ENCODE results near the gene SLC35F3. TPM values are rescaled to one million over a fixed set of nuclear protein-coding genes. Genes with fewer than 3 reads are reported as not detected.

SLC35F3 gene
- total RNA-seq, 5 donors from 2014 or later (not counting 1 experiment from before 2014, with no cell fraction given): 0.19 to 4.6 (median 1.3) TPM; not detected in 1

DNA sequence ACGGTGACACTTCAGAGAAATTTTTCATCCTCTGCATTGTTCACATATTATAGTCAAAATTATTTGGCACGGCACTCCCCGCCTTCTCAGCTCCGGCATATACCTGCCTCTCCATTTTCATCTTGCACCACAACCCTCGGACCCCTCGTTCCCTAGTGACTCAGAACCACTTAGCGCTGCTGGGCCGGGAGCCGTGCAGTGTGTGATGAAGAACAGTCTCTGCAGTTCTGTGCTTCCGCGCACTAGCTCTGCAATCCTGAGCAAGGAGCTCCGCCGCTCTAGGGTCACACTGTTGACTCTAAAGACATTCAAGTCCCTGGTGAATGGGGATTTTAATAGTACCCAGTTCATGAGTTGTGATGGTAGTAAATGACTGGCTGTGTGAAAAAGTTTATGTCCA, 221.2 kb downstream of the SLC35F3 start:
- H3K27ac ChIP-seq (ENCODE audit: low read length): no peak overlapping the region
- no peaks in the 10 kb centered on the region for H3K9me3 ChIP-seq
- no peaks in the 10 kb centered on the region for H3K36me3 ChIP-seq (ENCODE audit: control insufficient read depth in 2 of 2, extremely low read depth in 1 of 2, insufficient read depth in 1 of 2, low read length in 1 of 2)
- no peak overlapping the region for H3K4me3 Mint-ChIP-seq
- POLR2A ChIA-PET: no interaction called here
- H3K4me1 ChIP-seq (ENCODE audit: control insufficient read depth in 1 of 2, extremely low read depth in 1 of 2, insufficient read depth in 2 of 2, low read length in 2 of 2): no peaks in the 10 kb centered on the region
- peaks cover 16 to 27% of the 10 kb centered on the region in 2 donors for H3K27me3 Mint-ChIP-seq
- H3K36me3 Mint-ChIP-seq: no peaks in the 10 kb centered on the region
- H3K4me3 ChIP-seq (ENCODE audit: control insufficient read depth in 1 of 2, extremely low read depth in 1 of 2, low read length in 1 of 2): no peak overlapping the region
- ATAC-seq (replicated peaks in 1 of 4) (no peak), DNase-seq (no peak)
- WGBS (ENCODE audit: insufficient coverage): 94% methylated on average over 4 of the region's 13 CpGs
- no peaks in the 10 kb centered on the region for H3K4me1 Mint-ChIP-seq
- CTCF ChIA-PET: no interaction called here
- no peak overlapping the region for H3K27ac Mint-ChIP-seq
- no peaks in the 10 kb centered on the region for H3K9me3 Mint-ChIP-seq
- peaks cover 4 to 17% of the 10 kb centered on the region in 2 experiments for H3K27me3 ChIP-seq (replicated peaks in 1 of 2; ENCODE audit: control insufficient read depth in 2 of 2, extremely low read depth in 1 of 2, insufficient read depth in 2 of 2, low read length in 1 of 2)

DNA sequence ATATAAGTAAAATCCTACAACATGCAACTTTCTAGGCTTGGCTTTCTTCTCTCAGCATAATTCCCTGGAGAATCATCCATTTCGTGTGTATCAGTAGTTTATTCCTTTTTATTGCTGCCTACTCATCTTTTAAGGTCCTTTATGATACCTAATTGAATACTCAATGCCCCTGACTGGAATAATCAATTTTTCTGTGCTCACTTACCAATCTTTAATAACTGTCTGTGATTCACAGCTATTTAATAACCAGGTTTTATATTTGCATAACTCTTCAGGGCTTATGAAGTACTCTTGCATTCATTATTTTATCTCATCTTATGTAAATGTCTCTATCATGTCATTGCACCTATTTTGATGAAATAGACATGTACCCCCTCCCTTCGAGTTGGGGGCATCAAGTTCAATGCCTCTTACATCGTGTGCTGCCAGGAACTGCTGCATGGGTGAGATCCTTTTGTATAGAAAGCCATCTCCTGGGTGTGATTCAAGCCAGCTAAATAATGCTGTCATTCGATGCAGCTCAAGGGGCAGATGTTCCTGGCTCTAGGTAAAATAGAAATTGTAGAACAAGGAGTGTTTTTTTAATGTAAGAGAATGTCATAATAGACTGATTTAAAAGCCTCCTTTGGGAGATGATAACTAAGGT, 222.7 kb downstream of the SLC35F3 start:
- Mint-ChIP-seq H3K27ac (no peak overlapping the region), H3K4me1 (no peaks in the 10 kb centered on the region), H3K9me3 (no peaks in the 10 kb centered on the region), H3K27me3 (peaks cover 20 to 27% of the 10 kb centered on the region in 2 donors), H3K36me3 (no peaks in the 10 kb centered on the region), H3K4me3 (no peak overlapping the region)
- no peak for ATAC-seq (replicated peaks in 1 of 4)
- no peak overlapping the region for H3K4me3 ChIP-seq (ENCODE audit: control insufficient read depth in 1 of 2, extremely low read depth in 1 of 2, low read length in 1 of 2)
- H3K4me1 ChIP-seq (ENCODE audit: control insufficient read depth in 1 of 2, extremely low read depth in 1 of 2, insufficient read depth in 2 of 2, low read length in 2 of 2): no peaks in the 10 kb centered on the region
- H3K9me3 ChIP-seq: no peaks in the 10 kb centered on the region
- H3K27me3 ChIP-seq (replicated peaks in 1 of 2; ENCODE audit: control insufficient read depth in 2 of 2, extremely low read depth in 1 of 2, insufficient read depth in 2 of 2, low read length in 1 of 2): peaks cover 4 to 17% of the 10 kb centered on the region in 2 experiments
- WGBS (ENCODE audit: insufficient coverage): 69% methylated on average over 3 of the region's 4 CpGs
- H3K27ac ChIP-seq (ENCODE audit: low read length): no peak overlapping the region
- ChIA-PET POLR2A (no interaction called here), CTCF (interaction anchor here in 1 of 2 donors (0.6 kb wide), 1 partner anchor 8 kb away, joined by 3 read pairs; no protein-coding TSS in a partner anchor)
- no peak for DNase-seq
- H3K36me3 ChIP-seq (ENCODE audit: control insufficient read depth in 2 of 2, extremely low read depth in 1 of 2, insufficient read depth in 1 of 2, low read length in 1 of 2): no peaks in the 10 kb centered on the region

DNA sequence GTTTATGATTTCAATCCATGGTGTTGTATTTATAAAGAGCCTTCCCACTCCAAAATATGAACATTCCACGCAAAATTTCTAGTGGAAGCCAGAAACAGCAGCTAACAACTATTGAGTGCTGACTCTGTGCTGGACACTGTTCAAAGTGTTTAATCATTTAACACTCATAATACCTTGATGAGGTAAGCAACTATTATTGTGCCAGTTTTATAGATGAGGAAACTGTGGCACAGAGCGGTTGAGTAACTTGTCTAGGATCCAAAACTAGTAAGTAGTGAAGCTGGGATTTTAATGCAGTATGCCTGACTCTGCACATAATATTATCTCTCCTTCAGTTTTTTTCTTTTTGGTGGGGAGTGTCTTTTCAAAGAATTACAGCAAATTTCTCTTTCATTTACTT, 228.3 kb downstream of the SLC35F3 start:
- Histone ChIP-seq H3K27me3 (replicated peaks in 1 of 2; ENCODE audit: control insufficient read depth in 2 of 2, extremely low read depth in 1 of 2, insufficient read depth in 2 of 2, low read length in 1 of 2) (peaks cover 0 to 4% of the 10 kb centered on the region in 2 experiments), H3K9me3 (no peaks in the 10 kb centered on the region), H3K4me1 (ENCODE audit: control insufficient read depth in 1 of 2, extremely low read depth in 1 of 2, insufficient read depth in 2 of 2, low read length in 2 of 2) (no peaks in the 10 kb centered on the region), H3K36me3 (ENCODE audit: control insufficient read depth in 2 of 2, extremely low read depth in 1 of 2, insufficient read depth in 1 of 2, low read length in 1 of 2) (no peaks in the 10 kb centered on the region), H3K27ac (ENCODE audit: low read length) (no peak overlapping the region), H3K4me3 (ENCODE audit: control insufficient read depth in 1 of 2, extremely low read depth in 1 of 2, low read length in 1 of 2) (no peak overlapping the region)
- Mint-ChIP-seq H3K9me3 (no peaks in the 10 kb centered on the region), H3K4me3 (no peak overlapping the region), H3K27me3 (peaks cover 3 to 12% of the 10 kb centered on the region in 2 donors), H3K36me3 (no peaks in the 10 kb centered on the region), H3K27ac (no peak overlapping the region), H3K4me1 (no peaks in the 10 kb centered on the region)
- no CpG with 5 or more reads among the region's 2 CpGs for WGBS (ENCODE audit: insufficient coverage)
- no peak for DNase-seq
- ChIA-PET CTCF (no interaction called here), POLR2A (no interaction called here)
- no peak for ATAC-seq (replicated peaks in 1 of 4)

DNA sequence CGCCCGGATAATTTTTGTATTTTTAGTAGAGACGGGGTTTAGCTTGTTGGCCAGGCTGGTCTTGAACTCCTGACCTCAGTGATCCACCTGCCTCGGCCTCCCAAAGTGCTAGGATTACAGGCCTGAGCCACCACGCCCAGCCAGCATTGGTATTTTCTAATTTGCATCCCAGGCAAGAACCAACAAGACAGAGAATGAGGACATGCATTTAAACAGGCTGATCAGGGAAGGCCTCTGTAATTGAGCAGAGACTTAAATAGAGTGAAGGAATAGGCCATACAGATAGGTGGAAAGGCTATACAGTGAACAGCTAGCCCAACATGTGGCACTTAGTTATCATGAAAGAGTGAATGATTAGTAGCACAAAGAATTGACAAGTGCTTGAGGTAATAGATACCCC, 230.4 kb downstream of the SLC35F3 start:
- Mint-ChIP-seq H3K27me3 (peaks cover 3 to 13% of the 10 kb centered on the region in 2 donors), H3K4me1 (no peaks in the 10 kb centered on the region), H3K9me3 (no peaks in the 10 kb centered on the region), H3K4me3 (no peak overlapping the region), H3K27ac (no peak overlapping the region), H3K36me3 (no peaks in the 10 kb centered on the region)
- Histone ChIP-seq H3K36me3 (ENCODE audit: control insufficient read depth in 2 of 2, extremely low read depth in 1 of 2, insufficient read depth in 1 of 2, low read length in 1 of 2) (no peaks in the 10 kb centered on the region), H3K4me3 (ENCODE audit: control insufficient read depth in 1 of 2, extremely low read depth in 1 of 2, low read length in 1 of 2) (no peak overlapping the region), H3K27ac (ENCODE audit: low read length) (no peak overlapping the region), H3K4me1 (ENCODE audit: control insufficient read depth in 1 of 2, extremely low read depth in 1 of 2, insufficient read depth in 2 of 2, low read length in 2 of 2) (no peaks in the 10 kb centered on the region), H3K27me3 (replicated peaks in 1 of 2; ENCODE audit: control insufficient read depth in 2 of 2, extremely low read depth in 1 of 2, insufficient read depth in 2 of 2, low read length in 1 of 2) (peaks cover 0 to 2% of the 10 kb centered on the region in 2 experiments), H3K9me3 (no peaks in the 10 kb centered on the region)
- CTCF ChIA-PET: interaction anchor here in 1 of 2 donors (1.5 kb wide), 1 partner anchor 11 kb away, joined by 3 read pairs; no protein-coding TSS in a partner anchor
- DNase-seq (no peak), ATAC-seq (replicated peaks in 1 of 4) (no peak)
- 85% methylated on average over 3 of the region's 5 CpGs for WGBS (ENCODE audit: insufficient coverage)
- POLR2A ChIA-PET: no interaction called here

DNA sequence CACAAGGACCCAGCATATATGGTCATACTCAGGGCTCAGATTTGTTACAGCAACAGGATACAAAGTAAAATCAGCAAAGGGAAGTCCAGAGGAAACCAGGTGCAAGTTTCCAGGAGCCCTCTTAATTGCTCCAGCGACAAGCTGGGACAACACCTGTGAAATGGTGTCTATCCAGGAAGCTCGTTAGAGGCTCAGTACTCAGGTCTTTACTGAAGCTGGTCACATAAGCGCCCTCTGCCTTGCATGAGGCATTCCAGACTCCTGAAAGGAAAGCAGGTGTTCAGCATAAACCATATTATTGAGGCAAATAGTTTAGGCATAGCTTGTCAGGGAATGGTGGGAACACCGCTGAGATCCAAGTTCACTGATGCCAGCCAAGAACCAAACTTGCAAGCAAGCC, 231.0 kb downstream of the SLC35F3 start:
- Histone ChIP-seq H3K4me3 (ENCODE audit: control insufficient read depth in 1 of 2, extremely low read depth in 1 of 2, low read length in 1 of 2) (no peak overlapping the region), H3K4me1 (ENCODE audit: control insufficient read depth in 1 of 2, extremely low read depth in 1 of 2, insufficient read depth in 2 of 2, low read length in 2 of 2) (no peaks in the 10 kb centered on the region), H3K27ac (ENCODE audit: low read length) (no peak overlapping the region), H3K9me3 (no peaks in the 10 kb centered on the region), H3K36me3 (ENCODE audit: control insufficient read depth in 2 of 2, extremely low read depth in 1 of 2, insufficient read depth in 1 of 2, low read length in 1 of 2) (no peaks in the 10 kb centered on the region), H3K27me3 (replicated peaks in 1 of 2; ENCODE audit: control insufficient read depth in 2 of 2, extremely low read depth in 1 of 2, insufficient read depth in 2 of 2, low read length in 1 of 2) (peaks cover 0 to 2% of the 10 kb centered on the region in 2 experiments)
- ChIA-PET CTCF (no interaction called here), POLR2A (no interaction called here)
- WGBS (ENCODE audit: insufficient coverage): 80% methylated on average over 4 of the region's 4 CpGs
- no peaks in the 10 kb centered on the region for H3K36me3 Mint-ChIP-seq
- DNase-seq (no peak), ATAC-seq (replicated peaks in 1 of 4) (no peak)
- H3K9me3 Mint-ChIP-seq: no peaks in the 10 kb centered on the region
- no peak overlapping the region for H3K4me3 Mint-ChIP-seq
- peaks cover 3 to 13% of the 10 kb centered on the region in 2 donors for H3K27me3 Mint-ChIP-seq
- no peak overlapping the region for H3K27ac Mint-ChIP-seq
- H3K4me1 Mint-ChIP-seq: no peaks in the 10 kb centered on the region

DNA sequence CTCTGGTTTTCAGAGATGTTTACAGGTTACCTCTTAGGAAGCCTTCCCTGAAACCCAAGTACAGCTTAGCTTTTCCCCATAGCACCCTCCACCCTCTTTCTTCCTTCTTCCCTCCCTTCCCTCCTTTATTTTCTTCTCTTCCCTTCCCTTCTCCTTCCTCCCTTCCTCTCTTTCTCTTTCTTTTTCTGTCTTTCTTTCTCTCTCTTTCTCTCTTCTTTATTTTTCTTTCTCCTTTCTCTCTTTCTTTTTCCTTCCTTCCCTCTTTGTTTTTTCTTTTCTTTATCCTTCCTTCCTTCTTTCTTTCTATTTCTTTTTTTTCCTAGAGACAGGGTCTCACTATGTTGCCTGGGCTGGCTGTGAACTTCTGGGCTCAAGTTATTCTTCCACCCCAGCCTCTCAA, 231.6 kb downstream of the SLC35F3 start:
- Mint-ChIP-seq H3K36me3 (no peaks in the 10 kb centered on the region), H3K4me3 (no peak overlapping the region), H3K4me1 (no peaks in the 10 kb centered on the region), H3K27me3 (peaks cover 3 to 13% of the 10 kb centered on the region in 2 donors), H3K27ac (no peak overlapping the region), H3K9me3 (no peaks in the 10 kb centered on the region)
- H3K4me3 ChIP-seq (ENCODE audit: control insufficient read depth in 1 of 2, extremely low read depth in 1 of 2, low read length in 1 of 2): no peak overlapping the region
- no peaks in the 10 kb centered on the region for H3K9me3 ChIP-seq
- no peaks in the 10 kb centered on the region for H3K4me1 ChIP-seq (ENCODE audit: control insufficient read depth in 1 of 2, extremely low read depth in 1 of 2, insufficient read depth in 2 of 2, low read length in 2 of 2)
- no peaks in the 10 kb centered on the region for H3K36me3 ChIP-seq (ENCODE audit: control insufficient read depth in 2 of 2, extremely low read depth in 1 of 2, insufficient read depth in 1 of 2, low read length in 1 of 2)
- ChIA-PET CTCF (no interaction called here), POLR2A (no interaction called here)
- H3K27ac ChIP-seq (ENCODE audit: low read length): no peak overlapping the region
- DNase-seq (no peak), ATAC-seq (replicated peaks in 1 of 4) (no peak)
- peaks cover 0 to 2% of the 10 kb centered on the region in 2 experiments for H3K27me3 ChIP-seq (replicated peaks in 1 of 2; ENCODE audit: control insufficient read depth in 2 of 2, extremely low read depth in 1 of 2, insufficient read depth in 2 of 2, low read length in 1 of 2)

DNA sequence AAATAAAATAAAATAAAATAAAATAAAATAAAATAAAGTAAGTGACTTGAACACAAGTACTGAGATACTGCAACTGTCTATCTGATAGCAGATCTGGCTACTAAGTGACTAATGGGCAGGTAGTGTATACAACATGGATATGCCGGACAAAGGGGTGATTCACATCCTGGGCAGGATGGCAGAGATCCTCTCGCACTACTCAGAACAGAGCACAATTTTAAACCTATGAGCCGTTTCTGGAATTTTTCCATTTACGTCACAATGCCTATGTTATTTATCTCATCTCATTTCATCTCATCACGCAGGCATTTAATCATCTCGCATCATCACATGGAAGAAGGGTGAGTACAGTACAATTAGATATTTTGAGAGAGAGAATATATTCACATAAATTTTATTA, 235.5 kb downstream of the SLC35F3 start:
- H3K9me3 Mint-ChIP-seq: no peaks in the 10 kb centered on the region
- H3K4me3 Mint-ChIP-seq: no peak overlapping the region
- H3K4me1 ChIP-seq (ENCODE audit: control insufficient read depth in 1 of 2, extremely low read depth in 1 of 2, insufficient read depth in 2 of 2, low read length in 2 of 2): no peaks in the 10 kb centered on the region
- DNase-seq (no peak), ATAC-seq (replicated peaks in 1 of 4) (no peak)
- H3K27ac ChIP-seq (ENCODE audit: low read length): no peak overlapping the region
- H3K9me3 ChIP-seq: no peaks in the 10 kb centered on the region
- H3K27ac Mint-ChIP-seq: no peak overlapping the region
- H3K4me1 Mint-ChIP-seq: no peaks in the 10 kb centered on the region
- H3K27me3 ChIP-seq (replicated peaks in 1 of 2; ENCODE audit: control insufficient read depth in 2 of 2, extremely low read depth in 1 of 2, insufficient read depth in 2 of 2, low read length in 1 of 2): peaks cover 0 to 2% of the 10 kb centered on the region in 2 experiments
- ChIA-PET POLR2A (no interaction called here), CTCF (no interaction called here)
- 80% methylated on average over 1 of the region's 6 CpGs for WGBS (ENCODE audit: insufficient coverage)
- H3K27me3 Mint-ChIP-seq: peaks cover 12 to 16% of the 10 kb centered on the region in 2 donors
- no peaks in the 10 kb centered on the region for H3K36me3 Mint-ChIP-seq
- H3K4me3 ChIP-seq (ENCODE audit: control insufficient read depth in 1 of 2, extremely low read depth in 1 of 2, low read length in 1 of 2): no peak overlapping the region
- no peaks in the 10 kb centered on the region for H3K36me3 ChIP-seq (ENCODE audit: control insufficient read depth in 2 of 2, extremely low read depth in 1 of 2, insufficient read depth in 1 of 2, low read length in 1 of 2)
